HG03097 (cell line): ENCODE data around the gene CACNB4.
A peak's percentile ranks its signal among the peaks of the same experiment; 100 is the strongest.
"Not testable (repeated sequence)": the region's sequence is repeated elsewhere in the genome, so short reads cannot be mapped to it uniquely, and the experiment has no call there.

Experiments
- ATAC-seq: cut with Tn5 transposase; IDR thresholded peaks from one replicate; pipeline ENCODE4 v1.9.1; 2021; ENCODE audit not compliant: unreplicated experiment, low FRiP score

CACNB4 gene

GRCh38 chr2:151878204-151878603, 220.6 kb downstream of the CACNB4 start:
- ATAC-seq, result no peak

- ATAC-seq, result not testable (repeated sequence)
These were observed 223.2 kb downstream of the CACNB4 start for GRCh38 chr2:151875631-151876030.

- ATAC-seq, result no peak
These were observed 226.4 kb downstream of the CACNB4 start for GRCh38 chr2:151872463-151872862.

GRCh38 chr2:151869291-151869690, 229.6 kb downstream of the CACNB4 start:
- no peak for ATAC-seq

GRCh38 chr2:151862700-151863099, 236.1 kb downstream of the CACNB4 start:
- ATAC-seq, result peak; percentile 100

- ATAC-seq, result no peak
These were observed 237.7 kb downstream of the CACNB4 start for GRCh38 chr2:151861174-151861573.

GRCh38 chr2:151860613-151861146, 238.2 kb downstream of the CACNB4 start:
- ATAC-seq, result no peak

GRCh38 chr2:151860210-151860609, 238.6 kb downstream of the CACNB4 start:
- no peak for ATAC-seq

- ATAC-seq, result no peak
These were observed 241.2 kb downstream of the CACNB4 start for GRCh38 chr2:151857650-151858049.

- no peak for ATAC-seq
These were observed 243.7 kb downstream of the CACNB4 start for GRCh38 chr2:151855111-151855510.

GRCh38 chr2:151853070-151853758, 245.6 kb downstream of the CACNB4 start:
- ATAC-seq, result no peak

GRCh38 chr2:151852260-151853069, 246.4 kb downstream of the CACNB4 start:
- no peak for ATAC-seq

- ATAC-seq, result no peak
These were observed 247.1 kb downstream of the CACNB4 start for GRCh38 chr2:151851761-151852160.

GRCh38 chr2:151849413-151850010, 249.3 kb downstream of the CACNB4 start:
- ATAC-seq, result no peak

- no peak for ATAC-seq
These were observed 253.0 kb downstream of the CACNB4 start for GRCh38 chr2:151845884-151846283.

GRCh38 chr2:151845481-151845880, 253.4 kb downstream of the CACNB4 start:
- ATAC-seq, result no peak

- no peak for ATAC-seq
These were observed 254.5 kb downstream of the CACNB4 start for GRCh38 chr2:151844211-151844896.

GRCh38 chr2:151843691-151844061, 255.2 kb downstream of the CACNB4 start:
- ATAC-seq, result no peak

GRCh38 chr2:151842830-151843690, 255.8 kb downstream of the CACNB4 start:
- no peak for ATAC-seq

- ATAC-seq, result no peak
These were observed 257.8 kb downstream of the CACNB4 start for GRCh38 chr2:151841047-151841424.
